GM19099 (cell line): Measurements from ENCODE around the gene RFC3.

ENCODE experiments used
- POLR2A ChIP-seq: IDR thresholded peaks from 3 replicates; pipeline ENCODE4 v1.6.1; 2011; ENCODE audit warnings: low read depth; ENCODE audit not compliant: insufficient read length; ENCODE audit errors: extremely low read depth

The RFC3 gene

DNA sequence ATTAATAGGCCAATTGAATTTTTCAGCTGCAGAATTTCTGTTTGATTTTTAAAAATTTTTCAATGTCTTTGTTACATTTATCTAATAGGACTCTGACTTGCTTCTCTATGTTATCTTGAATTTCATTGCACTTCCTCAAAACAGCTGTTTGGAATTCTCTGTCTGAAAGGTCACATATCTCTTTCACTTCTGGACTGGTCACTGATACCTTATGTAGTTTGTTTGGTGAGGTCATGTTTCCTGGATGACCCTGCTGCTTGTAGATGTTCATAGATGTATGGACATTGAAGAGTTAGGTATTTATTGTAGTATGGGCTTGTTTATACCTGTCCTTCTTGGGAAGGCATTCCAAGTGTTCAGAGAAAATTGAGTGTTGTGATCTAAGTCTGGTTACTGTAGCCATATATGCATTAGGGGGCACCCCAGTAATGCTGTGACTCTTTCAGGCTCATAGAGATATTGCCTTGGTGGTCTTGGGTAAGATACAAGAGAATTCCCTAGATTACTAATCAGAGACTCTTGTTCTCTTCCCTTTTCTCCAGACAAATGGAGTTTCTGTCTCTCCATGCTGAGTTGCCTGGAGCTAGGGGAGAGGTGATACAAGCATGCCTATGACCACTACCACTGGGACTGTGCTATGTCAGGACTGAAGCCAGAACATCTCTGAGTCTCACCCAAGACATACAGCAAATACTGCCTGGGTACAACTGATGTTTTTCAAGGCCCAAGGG is 27.8 kb downstream of the RFC3 start:
- TF ChIP-seq POLR2A: no peak

DNA sequence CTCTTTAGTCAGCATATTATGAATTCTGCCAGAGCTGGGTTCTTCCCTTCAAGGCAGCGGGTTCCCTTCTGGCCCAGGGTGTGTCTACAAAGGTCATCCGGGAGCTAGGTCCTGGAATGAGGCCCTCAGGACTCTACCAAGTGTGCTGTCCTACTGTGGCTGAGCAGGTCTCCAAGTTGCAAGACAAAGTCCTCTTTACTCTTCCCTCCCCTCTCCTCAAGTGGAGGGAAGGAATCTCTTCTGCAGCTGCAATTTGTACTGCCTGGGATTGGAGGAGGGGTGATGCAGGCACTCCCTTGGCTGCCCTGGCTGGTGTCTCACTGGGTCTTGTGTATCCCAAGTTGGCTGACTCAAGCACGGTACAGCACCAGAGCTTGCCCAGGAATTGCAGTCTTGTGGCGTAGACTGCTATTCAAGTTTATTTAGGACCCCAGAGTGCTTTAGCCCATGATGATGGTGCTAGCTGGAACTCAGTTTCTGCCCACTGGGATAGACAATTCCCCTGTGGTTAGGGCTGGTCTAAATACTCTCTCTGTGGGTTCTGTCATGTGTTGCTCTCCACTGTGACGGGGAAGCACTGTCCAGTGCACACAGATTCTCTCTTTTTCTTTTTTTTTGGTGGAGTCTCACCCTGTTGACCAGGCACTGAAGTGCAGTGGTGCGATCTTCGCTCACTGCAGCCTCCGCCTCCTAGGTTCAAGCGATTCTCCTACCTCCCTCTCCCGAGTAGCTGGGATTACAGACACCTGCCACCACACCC is 28.5 kb downstream of the RFC3 start:
- no peak for TF ChIP-seq POLR2A

GRCh38 chr13:33849211-33849610 is 31.3 kb downstream of the RFC3 start:
- no peak for TF ChIP-seq POLR2A

DNA sequence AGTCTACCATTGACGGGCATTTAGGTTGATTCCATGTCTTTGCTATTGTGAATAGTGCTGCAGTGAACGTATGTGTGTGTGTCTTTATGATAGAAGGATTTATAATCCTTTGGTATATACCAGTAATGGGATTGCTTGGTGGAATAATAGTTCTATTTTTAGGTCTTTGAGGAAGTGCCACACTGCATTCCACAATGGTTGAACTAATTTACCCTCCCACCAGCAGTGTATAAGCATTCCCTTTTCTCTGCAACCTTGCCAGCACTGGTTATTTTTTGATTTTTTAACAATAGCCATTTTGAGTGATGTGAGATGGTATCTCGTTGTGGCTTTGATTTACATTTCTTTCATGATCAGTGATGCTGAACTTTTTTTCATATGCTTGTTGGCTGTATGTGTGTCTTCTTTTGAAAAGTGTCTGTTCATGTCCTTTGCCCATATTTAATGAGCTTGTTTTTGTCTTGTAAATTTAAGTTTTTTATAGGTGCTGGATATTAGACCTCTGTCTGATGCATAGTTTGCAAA is 37.5 kb downstream of the RFC3 start:
- no peak for TF ChIP-seq POLR2A

DNA sequence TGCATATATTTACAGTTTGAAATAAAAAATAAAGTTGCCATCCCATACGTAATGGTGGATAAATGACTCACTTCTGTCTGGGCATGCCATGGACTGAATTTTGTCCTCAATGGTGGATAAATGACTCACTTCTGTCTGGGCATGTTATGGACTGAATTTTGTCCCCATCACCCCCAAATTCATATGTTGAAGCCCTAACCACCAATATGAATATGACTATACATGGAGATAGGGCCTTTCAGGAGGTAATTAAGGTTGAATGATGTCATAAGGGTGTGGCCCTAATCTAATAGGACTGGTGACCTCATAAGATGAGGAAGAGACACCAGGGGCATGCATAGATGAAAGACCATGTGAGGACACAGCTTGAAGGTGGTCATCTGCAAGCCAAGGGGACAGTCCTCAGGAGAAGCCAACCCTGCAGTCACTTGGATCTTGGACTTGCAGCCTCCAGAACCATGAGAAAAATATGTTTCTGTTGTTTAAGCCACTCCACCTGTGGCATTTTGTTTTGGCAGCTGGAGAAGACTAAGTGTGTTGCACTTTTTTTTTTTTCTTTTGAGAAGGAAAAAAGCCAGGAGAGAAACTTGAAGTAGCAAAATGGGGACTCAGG is 41.8 kb downstream of the RFC3 start:
- no peak for TF ChIP-seq POLR2A

DNA sequence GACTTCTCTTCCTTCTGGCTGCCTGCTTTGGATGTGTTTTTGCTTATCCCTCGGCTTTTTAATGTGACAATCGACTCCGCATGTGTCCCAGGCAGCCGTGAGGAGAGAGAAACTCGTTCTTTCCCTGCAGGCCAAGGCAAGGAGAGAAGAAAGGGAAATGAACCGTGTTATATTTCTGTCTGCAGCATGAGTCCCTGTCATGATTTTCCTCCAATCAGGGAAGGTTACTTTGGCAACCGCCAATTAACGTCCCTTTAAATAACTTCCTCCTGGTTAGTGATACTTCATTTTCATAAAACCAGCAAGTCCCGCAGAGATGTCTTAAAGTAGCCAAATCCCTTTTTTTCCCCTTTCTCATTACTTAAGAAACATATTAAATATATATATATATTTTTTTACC is 42.6 kb downstream of the RFC3 start:
- TF ChIP-seq POLR2A: no peak

DNA sequence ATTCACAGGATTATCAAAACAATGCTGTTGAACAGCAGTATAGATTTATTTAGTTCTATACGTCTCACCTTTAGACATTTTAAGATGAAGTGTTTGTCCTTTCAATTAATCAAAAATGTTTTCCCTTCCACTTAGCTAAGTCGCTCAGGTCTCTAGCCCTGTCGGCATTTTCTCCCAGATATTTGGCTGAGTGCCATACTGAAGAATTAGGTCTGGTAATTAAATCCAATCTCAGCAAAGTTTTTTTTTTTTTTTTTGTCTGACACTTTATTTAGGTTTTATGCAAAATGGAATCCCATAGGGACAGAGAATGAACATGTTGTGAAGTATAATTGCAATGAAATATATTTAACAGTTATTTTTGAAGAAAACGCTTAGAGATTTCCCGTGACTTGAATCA is 44.1 kb downstream of the RFC3 start:
- no peak for TF ChIP-seq POLR2A

GRCh38 chr13:33863188-33863789 is 45.3 kb downstream of the RFC3 start:
- no peak for TF ChIP-seq POLR2A

DNA sequence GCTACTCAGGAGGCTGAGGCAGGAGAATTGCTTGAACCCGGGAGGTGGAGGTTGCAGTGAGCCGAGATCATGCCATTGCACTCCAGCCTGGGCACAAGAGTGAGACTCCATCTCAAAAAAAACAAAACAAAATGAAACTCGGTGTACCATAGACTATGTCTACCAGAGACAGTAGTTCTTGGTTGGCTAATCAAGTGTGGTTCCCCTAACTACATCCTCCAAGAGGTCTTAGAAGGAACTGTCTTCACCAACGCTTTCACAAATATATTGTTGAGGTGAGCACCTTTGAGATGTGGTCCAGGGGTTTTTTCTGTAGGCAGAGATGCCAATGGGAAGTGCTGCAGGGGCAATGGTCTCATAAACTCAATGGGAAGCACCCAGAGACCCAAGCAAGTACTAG is 48.0 kb downstream of the RFC3 start:
- TF ChIP-seq POLR2A: no peak

DNA sequence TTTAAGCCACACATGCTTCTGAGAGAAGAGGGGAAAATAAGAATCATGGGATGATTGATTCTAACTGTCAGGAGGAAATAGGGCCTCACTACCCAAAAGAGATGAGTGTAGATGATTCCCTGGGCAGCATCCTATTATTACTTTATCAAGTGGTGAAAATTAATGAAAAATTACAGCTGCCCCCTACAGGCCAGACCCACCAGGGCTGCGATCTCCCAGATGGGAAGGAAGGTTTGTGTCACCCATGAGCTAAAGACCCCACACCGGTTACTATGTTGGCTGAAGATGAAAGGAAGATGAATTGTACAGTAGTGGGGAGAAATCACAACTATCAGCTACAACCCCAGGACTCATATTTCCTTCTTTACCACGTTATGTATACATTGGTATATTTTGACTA is 49.5 kb downstream of the RFC3 start:
- no peak for TF ChIP-seq POLR2A

DNA sequence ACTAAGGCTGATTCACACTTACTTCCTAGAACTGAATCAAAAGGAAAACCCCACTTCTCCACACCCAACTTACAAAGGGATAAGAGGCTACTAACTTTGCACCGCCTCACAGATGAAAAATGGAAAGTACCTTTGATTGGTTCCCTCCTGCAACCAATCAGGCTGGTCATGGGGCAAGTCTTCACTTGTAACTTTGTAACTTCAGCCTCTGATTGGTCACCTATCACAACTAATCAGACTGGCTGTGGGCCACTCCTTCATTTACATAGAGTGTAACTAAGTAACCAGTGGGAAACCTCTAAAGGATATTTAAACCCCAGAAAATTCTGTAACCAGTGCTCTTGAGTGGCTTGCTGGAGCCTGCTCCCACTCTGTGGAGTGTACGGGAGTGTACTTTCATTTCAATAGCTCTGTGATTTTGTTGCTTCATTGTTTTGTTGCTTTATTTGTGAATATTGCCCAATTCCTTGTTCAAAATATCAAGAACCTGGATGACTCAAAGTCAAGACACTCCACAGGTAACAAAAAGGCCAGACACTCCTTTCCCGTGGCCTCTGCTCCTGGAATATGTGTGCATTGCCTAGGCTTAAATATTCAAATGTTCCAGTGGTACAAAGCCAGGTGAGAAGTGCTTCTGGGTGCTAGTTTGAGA is 50.5 kb downstream of the RFC3 start:
- TF ChIP-seq POLR2A: no peak

- no peak for TF ChIP-seq POLR2A
Measured at GRCh38 chr13:33869005-33869404, 51.1 kb downstream of the RFC3 start.

DNA sequence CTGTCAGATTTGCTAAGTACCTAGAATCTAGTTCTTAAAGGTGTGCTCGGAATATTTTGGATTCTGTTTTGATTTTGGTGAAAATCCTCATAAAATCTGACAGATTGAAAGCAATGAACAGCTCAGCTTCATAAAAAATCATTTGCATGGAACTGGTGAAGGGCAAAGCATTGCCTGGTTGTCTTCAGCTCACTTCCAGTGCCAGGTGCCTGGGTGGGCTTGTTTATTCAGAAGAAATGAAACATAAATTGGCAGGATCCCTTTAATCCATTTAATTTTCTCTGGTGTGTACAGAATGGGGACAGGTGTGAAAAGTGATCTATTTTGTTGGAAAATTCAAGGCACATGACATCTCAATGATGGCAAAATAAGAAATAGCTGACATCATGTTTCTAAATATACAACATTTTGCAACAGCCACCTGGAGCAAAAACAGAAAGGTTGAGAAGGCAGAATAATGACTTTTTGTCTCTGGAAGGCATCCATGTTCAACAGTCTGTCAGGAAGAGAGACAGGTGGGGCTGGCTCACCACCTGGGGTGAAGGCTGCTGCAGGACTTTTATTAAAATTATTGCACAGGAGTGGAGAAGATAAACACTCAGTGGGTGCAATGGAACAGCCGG is 52.2 kb downstream of the RFC3 start:
- TF ChIP-seq POLR2A: no peak

DNA sequence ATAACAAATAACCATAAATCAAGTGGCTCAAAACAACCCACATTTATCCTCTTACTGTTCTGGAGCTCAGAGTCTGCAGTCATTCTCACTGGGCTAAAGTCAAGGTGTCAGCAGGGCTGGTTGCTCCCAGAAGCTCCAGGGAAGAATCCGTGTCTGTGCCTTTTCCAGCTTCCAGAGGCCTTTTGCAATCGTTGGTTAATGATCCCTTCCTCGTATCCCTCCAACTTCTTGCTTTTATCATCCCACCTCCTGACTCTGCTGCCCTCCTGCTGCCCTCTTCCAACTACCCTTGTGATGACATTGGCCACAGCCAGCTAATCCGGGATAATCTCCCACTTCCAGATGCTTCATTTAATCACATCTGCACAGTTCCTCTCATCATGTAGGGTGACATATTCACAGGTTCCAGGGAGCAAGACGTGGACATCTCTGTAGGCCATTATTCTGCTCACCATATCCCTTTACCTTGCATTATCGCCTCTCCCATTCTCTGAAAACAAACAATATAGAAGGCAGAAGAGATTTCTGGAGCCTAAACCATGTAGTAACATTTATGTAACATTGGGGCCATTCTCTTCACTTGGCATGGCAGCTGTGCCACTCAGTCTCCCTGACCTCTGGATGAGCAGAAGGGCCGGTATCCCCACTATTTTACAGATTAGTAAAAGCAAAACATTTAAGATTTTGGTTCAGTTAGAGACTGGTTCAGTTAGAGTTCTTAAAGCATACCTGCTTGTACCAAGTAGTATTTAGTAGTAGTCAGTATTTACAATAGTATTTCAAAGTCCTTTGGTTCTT is 53.5 kb downstream of the RFC3 start:
- no peak for TF ChIP-seq POLR2A
